Memory B cell (primary cell): ENCODE measurements around the gene PIGZ.

Experiments used
- ATAC-seq: fragments of 150-1000 bp; cut with Tn5 transposase; 2 replicates; pipeline ENCODE4 v1.10.0; 2021; ENCODE audit warnings: low read depth, mild to moderate bottlenecking, moderate library complexity
- DNase-seq, 2 donors: peaks; one replicate each; pipeline ENCODE4 v3.0.0; 2022; ENCODE audit warnings: low spot score in 2 of 2
- H3K27ac Mint-ChIP-seq: one replicate; pipeline ENCODE4 v1.8.0; 2022; ENCODE audit warnings: mild to moderate bottlenecking, moderate library complexity, mixed read lengths
- H3K27me3 Mint-ChIP-seq: one replicate; pipeline ENCODE4 v1.8.0; 2022; ENCODE audit warnings: mixed read lengths
- H3K36me3 Mint-ChIP-seq: one replicate; pipeline ENCODE4 v1.8.0; 2022; ENCODE audit warnings: mild to moderate bottlenecking, mixed read lengths
- H3K4me1 Mint-ChIP-seq: one replicate; pipeline ENCODE4 v1.8.0; 2022; ENCODE audit warnings: mixed read lengths
- H3K4me3 Mint-ChIP-seq: one replicate; pipeline ENCODE4 v1.8.0; 2022; ENCODE audit warnings: mild to moderate bottlenecking, moderate library complexity, mixed read lengths
- H3K9me3 Mint-ChIP-seq: one replicate; pipeline ENCODE4 v1.8.0; 2022; ENCODE audit warnings: mixed read lengths

Gene PIGZ

DNA sequence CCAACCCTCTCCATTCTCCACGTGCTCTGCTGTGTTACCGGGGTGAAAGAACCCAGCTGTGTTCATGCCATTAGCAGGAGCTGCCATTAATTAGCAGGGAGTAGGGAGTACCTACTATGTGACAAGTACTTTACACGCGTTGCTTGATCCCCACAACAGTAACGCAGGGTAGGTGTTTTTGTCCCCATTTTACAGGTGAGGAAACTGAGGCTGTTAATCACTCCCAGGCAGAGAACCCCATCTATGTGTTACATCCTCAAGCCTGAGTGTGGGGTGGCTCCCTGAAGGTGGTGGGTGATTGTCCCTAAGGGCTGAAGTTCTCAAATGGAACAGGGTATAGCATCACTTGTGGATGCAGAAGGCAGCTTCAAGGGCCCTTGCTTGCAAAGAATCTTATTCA is 38.2 kb upstream of the PIGZ start:
- H3K27ac Mint-ChIP-seq = no peak overlapping the region
- no peak for ATAC-seq
- no peak for DNase-seq
- no peaks in the 10 kb centered on the region for H3K9me3 Mint-ChIP-seq
- H3K4me3 Mint-ChIP-seq = no peak overlapping the region
- peaks cover 3% of the 10 kb centered on the region for H3K4me1 Mint-ChIP-seq
- H3K27me3 Mint-ChIP-seq = peaks cover 6% of the 10 kb centered on the region
- no peaks in the 10 kb centered on the region for H3K36me3 Mint-ChIP-seq

DNA sequence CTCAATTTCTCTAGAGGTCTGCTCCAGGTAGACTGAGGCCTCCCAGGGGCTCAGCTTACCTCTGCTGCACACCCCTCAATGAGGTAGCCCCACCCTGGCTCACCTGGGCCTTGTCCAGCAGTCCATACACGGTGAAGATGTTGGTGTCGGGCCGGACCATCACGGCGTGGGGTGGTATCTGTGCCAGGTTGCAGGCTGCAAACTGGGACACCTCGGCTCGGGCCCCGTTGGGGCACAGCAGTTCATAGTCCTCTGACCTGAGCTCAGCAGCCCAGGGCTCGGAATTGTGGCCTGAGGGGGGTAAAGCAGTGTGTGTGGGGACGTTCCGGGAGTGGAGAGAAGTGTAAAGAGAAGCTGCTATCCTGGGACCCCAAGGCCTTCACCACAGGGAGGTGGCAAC is 37.8 kb upstream of the PIGZ start:
- Mint-ChIP-seq H3K4me3 (no peak overlapping the region), H3K27ac (no peak overlapping the region), H3K4me1 (peaks cover 3% of the 10 kb centered on the region)

DNA sequence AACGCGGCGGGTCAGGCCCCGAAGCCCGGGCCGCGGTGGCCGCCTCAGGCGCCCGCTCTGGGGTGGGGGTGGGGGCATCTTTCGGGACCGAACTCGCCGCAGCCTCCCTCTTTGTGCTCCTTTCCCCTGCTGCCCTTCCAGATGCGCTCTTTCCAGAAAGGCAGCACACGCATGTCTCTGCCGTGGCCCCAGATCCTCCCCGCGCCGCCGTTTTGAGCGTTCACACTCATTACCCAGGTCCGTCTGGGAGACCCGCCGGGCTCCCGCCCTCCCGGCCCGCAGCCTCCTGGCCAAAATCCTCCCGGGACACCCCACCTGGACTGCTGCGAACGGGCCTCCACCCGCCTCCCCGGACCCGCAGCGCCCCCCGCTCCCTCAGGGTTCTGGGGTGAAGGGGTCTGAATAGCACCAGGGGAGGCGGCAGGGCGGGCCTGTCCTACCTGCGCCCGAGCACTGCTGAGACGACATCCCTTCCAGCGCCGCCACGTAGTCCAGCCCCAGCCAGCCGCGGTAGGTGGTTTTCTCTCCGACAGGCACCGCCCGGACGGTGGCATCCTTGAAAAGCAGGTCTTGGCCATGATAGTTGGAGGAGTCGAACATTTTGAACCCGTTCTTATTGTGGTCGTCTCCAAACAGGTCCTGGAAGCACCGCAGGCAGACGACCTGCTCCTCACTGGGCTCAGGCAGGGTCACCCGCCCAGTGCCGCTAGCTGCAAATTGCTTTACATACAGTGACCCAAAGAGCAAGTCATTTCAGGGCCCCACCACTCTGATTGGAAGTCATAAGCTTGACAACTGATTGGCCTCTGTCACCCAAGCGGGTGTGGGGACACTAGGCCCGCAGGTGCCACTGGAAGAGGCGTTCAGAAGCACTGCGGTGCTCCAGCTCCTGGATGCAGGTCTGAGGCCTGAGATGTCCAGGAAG is 35.1 kb upstream of the PIGZ start:
- no peaks in the 10 kb centered on the region for H3K36me3 Mint-ChIP-seq
- no peaks in the 10 kb centered on the region for H3K9me3 Mint-ChIP-seq
- peaks cover 3% of the 10 kb centered on the region for H3K4me1 Mint-ChIP-seq
- DNase-seq (no peak), ATAC-seq (peak; percentile 2)
- H3K27ac Mint-ChIP-seq = no peak overlapping the region
- H3K4me3 Mint-ChIP-seq = peak overlapping the region; percentile 87
- H3K27me3 Mint-ChIP-seq = peaks cover 3% of the 10 kb centered on the region

More for the DNA sequence above, 37.8 kb upstream of the PIGZ start:
- H3K36me3 Mint-ChIP-seq = no peaks in the 10 kb centered on the region
- no peak for DNase-seq
- peaks cover 6% of the 10 kb centered on the region for H3K27me3 Mint-ChIP-seq
- H3K9me3 Mint-ChIP-seq = no peaks in the 10 kb centered on the region
- no peak for ATAC-seq

DNA sequence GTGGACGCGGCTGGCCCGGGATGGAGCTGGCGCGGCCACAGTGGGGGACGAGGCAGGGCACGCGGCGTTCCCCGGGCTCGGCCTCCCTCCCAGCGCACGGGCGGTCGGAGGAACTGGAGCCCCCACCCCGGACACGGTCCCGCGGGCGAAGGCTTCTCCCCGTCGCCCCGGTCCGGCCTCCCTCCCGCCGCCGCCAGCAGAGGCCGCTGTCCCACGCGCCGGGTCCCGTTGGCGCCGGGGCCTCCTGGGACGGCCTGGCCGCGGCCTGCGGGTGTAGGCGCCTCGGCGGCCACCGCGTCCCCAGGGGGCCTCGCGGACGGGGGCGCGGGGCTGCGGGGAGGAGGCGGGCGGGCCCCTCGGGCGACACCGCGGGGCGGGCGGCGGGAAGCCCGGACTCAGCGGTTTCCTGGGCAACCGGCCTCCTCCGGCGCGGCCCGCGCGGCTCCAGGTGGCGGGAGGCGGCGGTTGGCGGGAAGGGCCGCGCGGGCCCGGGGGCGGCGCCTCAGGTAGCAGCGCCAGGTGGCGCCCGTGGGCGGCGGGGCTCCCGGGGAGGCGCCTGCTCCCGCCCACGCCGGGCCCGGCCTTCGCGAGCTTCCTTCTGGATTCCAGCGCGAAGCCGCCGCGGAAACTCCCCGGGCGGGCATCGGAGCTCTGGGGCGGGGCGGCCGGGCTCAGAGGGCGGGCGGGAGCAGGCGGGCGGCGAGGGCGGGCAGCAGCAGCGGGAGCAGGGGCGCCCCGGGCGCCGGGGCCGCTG is 34.2 kb upstream of the PIGZ start:
- no peak overlapping the region for H3K27ac Mint-ChIP-seq
- peaks cover 3% of the 10 kb centered on the region for H3K4me1 Mint-ChIP-seq
- peaks cover 3% of the 10 kb centered on the region for H3K27me3 Mint-ChIP-seq
- H3K36me3 Mint-ChIP-seq = no peaks in the 10 kb centered on the region
- ATAC-seq (peak; percentile 79), DNase-seq (peak; percentile 84 to 93)
- no peak overlapping the region for H3K4me3 Mint-ChIP-seq
- no peaks in the 10 kb centered on the region for H3K9me3 Mint-ChIP-seq

DNA sequence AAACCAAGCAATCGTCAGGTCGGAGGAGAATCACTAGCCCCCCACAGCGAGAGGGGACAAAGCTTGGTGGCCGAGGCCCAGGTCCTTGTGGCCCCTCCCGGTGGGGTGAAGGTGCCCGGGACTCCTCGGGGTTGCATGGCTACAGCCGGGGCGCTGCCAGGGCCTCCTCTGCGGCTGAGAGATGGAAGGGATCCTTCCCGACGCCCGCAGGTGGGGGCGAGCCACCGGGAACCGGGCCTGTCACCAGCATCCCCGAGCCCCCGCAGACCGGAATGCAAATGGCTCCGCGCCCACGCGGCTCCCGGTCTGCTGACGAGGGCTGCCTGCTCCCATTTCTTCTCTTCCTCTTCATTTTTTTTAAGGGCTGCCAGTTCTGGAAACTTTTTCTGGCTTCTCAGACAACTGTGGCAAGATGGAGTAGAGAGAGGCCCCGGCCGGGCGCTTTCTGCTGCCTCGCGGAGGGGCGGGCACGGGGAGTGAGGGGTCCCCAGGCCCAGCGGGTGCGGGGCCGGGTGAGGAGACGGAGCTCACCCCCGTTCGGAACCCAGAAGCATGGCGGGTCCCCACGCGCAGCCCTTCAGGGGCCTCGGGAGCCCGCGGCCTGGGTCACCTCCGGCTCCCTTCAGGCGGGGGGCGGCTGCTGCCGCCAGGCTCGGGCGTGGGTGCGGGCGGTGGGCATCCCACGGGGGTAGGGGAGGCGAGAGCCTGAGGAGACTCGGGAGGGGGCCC is 33.5 kb upstream of the PIGZ start:
- Mint-ChIP-seq H3K9me3 (no peaks in the 10 kb centered on the region), H3K4me1 (peaks cover 3% of the 10 kb centered on the region), H3K27me3 (peaks cover 3% of the 10 kb centered on the region), H3K36me3 (no peaks in the 10 kb centered on the region), H3K27ac (peak overlapping the region; percentile 43), H3K4me3 (peak overlapping the region; percentile 82)
- peak; percentile 2 for ATAC-seq
- DNase-seq = no peak

DNA sequence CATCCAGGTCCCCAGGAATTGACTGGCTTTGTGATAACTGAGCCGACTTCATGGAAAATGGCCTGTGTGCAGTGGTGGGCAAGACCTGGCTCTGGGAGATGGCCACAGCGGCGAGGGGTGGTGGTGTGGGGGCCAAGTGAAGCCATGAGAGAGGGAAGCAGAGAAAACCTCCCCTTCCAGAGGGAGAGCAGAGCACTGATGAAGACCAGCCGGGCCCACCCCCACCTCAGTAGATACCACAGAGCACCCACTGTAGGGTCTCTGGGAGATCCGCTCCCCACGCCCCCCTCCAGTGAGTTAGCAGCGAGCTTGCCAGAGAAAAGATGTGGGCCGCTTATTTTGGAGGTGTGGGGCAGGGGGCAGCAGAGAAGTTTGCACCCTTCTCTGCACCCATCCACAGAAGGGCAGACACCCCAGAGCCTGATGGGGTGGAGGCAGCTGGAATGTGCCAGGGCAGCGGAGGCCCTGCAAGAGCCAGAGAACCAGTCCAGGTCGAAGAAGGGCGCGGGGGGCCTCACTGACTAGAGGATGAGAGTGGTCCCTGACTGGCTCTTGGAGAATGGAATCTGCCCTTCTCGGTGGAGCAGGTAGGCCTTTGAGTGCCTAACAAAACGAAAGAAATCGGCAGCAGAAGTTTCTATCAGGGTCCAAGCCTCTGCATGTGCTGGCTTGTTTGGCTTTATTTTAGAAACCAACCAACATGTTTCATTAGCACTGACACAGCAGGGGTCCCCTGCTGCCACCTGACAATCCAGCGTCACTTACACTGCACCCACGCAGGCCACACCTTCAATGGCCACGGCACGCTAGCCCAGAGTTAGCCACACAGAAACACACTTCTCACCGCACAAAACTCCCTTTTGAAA is 32.7 kb upstream of the PIGZ start:
- ATAC-seq (no peak), DNase-seq (no peak)
- Mint-ChIP-seq H3K27me3 (peaks cover 3% of the 10 kb centered on the region), H3K27ac (peak overlapping the region; percentile 43), H3K4me1 (peaks cover 3% of the 10 kb centered on the region), H3K4me3 (peak overlapping the region; percentile 82), H3K9me3 (no peaks in the 10 kb centered on the region), H3K36me3 (no peaks in the 10 kb centered on the region)

DNA sequence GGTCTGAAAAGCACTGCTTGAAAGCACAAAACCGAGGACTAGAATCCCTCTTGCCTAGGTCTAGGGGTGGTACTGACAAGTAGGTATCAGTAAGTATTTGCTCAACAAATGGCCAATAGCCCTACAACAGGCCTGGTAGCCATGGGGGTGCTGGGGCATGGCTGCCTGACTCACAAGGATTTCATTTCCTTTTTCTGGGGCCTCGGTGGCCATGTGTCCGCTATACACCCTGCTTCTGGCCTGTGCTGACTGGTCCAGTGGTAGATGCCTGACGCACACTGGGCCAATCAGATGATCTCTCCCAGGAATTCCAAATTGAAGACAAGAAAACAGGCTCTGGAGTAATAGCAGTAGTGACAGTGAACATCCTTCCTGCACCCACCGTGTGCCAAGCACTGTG is 31.6 kb upstream of the PIGZ start:
- H3K36me3 Mint-ChIP-seq = no peaks in the 10 kb centered on the region
- no peak overlapping the region for H3K27ac Mint-ChIP-seq
- no peak for DNase-seq
- H3K4me3 Mint-ChIP-seq = no peak overlapping the region
- ATAC-seq = no peak
- no peaks in the 10 kb centered on the region for H3K9me3 Mint-ChIP-seq
- peaks cover 3% of the 10 kb centered on the region for H3K4me1 Mint-ChIP-seq
- H3K27me3 Mint-ChIP-seq = peaks cover under 1% of the 10 kb centered on the region

DNA sequence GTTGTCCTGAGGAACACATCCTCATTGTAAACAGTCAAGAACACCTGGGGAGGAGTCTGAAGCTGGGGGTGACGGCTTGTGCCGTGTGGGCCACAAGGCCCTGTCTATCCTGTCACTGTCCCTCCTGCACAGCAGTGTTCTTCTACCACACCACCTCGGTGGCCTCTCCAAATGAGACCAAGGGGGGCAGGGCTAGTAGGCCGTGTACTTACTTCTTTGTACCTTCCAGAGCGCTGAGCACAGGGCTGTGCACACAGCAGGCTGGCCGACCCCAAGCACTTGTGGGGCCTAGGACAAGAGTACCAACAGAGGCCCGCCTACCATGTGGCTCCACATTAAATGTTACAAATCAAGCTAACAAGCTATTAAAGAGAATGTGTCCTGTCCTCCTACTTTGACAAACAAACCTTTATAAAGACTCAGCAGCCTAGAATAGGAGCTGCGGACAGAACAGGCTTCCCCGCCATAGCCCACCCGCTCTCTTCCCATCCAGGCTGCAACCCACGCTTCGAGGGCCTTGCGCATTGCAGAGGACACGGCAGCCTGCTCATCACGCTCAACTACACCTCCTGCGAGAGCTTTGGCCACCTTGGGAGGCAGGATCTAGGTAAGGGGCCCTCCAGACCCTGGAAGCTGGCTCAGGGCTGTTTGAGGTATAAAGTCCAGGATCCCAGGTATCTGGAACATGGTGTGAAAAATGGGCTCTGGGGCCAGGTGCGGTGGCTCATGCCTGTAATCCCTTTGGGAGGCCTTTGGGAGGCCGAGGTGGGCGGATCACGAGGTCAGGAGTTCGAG is 30.5 kb upstream of the PIGZ start:
- no peak overlapping the region for H3K4me3 Mint-ChIP-seq
- no peaks in the 10 kb centered on the region for H3K27me3 Mint-ChIP-seq
- H3K4me1 Mint-ChIP-seq = peaks cover 3% of the 10 kb centered on the region
- H3K27ac Mint-ChIP-seq = no peak overlapping the region
- no peak for ATAC-seq
- no peaks in the 10 kb centered on the region for H3K9me3 Mint-ChIP-seq
- H3K36me3 Mint-ChIP-seq = no peaks in the 10 kb centered on the region
- DNase-seq = no peak

DNA sequence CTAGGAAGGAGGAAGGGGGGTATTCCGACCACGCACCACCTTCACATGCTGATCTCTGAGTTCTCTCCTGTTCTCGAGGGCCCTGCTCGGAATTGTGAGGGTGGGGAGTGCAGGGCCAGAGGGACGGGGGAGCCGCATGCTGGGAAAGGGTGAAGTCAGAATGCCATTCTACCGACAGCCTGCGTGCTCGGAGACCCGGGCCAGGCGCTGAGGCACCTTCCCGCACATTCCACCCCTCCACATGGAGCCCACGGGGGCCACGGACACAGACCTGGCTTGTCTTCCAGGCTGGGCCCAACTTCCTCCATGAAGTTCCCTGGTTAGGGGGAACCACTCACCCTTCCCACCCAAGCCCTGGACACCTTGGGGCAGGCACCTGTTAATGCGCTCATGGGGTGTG is 28.7 kb upstream of the PIGZ start:
- H3K4me3 Mint-ChIP-seq = no peak overlapping the region
- no peaks in the 10 kb centered on the region for H3K27me3 Mint-ChIP-seq
- H3K9me3 Mint-ChIP-seq = no peaks in the 10 kb centered on the region
- no peaks in the 10 kb centered on the region for H3K36me3 Mint-ChIP-seq
- no peaks in the 10 kb centered on the region for H3K4me1 Mint-ChIP-seq
- no peak overlapping the region for H3K27ac Mint-ChIP-seq
- DNase-seq (no peak), ATAC-seq (no peak)

DNA sequence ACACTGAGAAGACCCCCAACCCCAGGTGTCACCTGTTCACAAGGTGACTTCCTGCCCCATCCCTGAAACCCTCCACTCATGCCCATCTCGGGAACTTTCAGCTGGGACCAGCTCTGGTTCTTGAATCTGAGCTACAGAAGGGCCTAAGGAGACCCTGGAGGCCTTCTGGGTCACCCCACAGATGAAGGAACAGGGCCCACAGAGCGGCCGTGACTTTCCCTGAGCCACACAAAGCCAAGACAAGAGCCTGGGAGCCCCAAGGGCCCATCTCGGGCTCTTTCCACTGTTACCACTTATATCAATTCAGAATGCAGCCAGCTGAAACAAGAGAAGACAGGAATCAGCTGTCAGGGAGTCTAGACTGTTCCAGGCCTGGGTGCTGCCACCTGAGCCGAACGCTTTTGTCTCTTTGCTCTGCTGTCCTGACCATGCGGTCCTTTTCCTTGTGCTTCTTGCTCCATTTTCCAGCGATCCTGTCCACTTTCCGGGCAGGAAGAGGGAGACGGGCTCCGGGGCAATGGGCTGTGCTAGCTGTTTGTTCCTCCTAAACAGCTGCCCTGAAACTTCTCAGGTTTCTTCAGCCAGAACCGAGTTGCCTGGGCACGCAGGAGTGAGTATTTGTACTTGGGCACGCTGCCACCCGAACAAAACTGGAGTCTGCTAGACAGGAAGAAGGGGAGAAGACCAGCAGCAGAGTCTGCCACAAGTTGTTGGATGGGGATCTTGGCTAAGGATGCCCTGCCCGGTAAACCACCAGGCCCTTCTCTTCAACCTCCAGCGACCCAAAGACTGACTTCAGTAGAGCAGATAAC is 28.0 kb upstream of the PIGZ start:
- Mint-ChIP-seq H3K9me3 (no peaks in the 10 kb centered on the region), H3K36me3 (no peaks in the 10 kb centered on the region), H3K27me3 (no peaks in the 10 kb centered on the region), H3K27ac (no peak overlapping the region), H3K4me3 (no peak overlapping the region), H3K4me1 (no peaks in the 10 kb centered on the region)
- ATAC-seq (no peak), DNase-seq (no peak)

DNA sequence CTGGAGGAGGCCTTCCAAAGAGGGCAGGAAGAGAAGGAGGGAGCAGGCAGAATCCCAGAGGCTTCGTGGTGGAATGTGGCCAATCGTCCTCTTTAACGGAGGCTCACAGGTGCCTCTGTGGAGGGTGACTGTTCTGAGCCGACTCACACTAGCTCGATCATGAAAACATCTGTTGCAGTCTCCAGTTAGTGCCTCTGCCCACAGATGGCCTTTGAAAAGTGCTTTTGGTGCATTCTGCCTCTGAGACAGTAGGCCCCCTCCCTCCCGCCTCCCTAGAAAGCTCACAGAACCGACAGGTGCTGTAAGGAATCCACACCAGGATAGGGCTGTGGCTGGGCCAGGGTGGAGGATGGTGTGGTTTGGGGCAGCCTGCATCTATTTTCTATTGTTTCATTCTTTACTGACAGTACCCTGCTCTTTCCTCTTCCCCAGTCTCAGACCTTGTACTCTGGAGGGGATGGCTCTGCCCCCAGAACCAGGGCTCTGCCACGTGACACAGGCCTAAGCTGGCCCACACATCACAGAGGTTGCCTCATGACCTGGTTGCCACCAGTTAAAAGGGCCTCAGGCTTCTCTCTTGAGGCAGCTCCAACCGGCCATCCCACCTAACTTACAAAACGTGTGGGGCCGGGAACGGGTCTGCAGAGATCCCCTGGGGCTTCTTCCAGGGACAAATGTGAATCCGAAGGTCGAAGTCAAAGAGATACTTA is 27.2 kb upstream of the PIGZ start:
- no peak overlapping the region for H3K27ac Mint-ChIP-seq
- no peak for ATAC-seq
- no peaks in the 10 kb centered on the region for H3K9me3 Mint-ChIP-seq
- no peak for DNase-seq
- H3K4me1 Mint-ChIP-seq = no peaks in the 10 kb centered on the region
- H3K27me3 Mint-ChIP-seq = no peaks in the 10 kb centered on the region
- no peak overlapping the region for H3K4me3 Mint-ChIP-seq
- H3K36me3 Mint-ChIP-seq = no peaks in the 10 kb centered on the region

DNA sequence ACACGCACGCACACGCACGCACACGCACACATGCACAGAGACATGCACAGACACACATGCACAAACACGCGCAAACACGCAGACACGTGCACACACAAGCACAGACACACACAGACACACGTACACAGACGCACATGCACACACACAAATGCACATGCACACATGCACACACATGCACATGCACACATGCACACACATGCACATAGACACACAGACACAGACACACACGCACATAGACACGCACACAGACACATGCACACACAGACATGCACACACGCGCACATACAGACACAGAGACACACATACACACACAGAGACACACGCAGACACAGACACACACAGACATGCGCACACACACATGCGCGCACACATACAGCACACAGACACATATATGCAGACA is 26.4 kb upstream of the PIGZ start:
- Mint-ChIP-seq H3K27me3 (no peaks in the 10 kb centered on the region), H3K4me1 (no peaks in the 10 kb centered on the region), H3K9me3 (no peaks in the 10 kb centered on the region), H3K27ac (no peak overlapping the region), H3K36me3 (no peaks in the 10 kb centered on the region), H3K4me3 (no peak overlapping the region)
- ATAC-seq (no peak), DNase-seq (no peak)
